Left lobe of liver (tissue), 2 donors: ENCODE results near the gene ARHGAP5. TPM values are rescaled to one million over a fixed set of nuclear protein-coding genes. Genes with fewer than 3 reads are reported as not detected.

ENCODE experiments used
- ATAC-seq: fragments of 200-7000 bp; cut with Tn5 transposase; one replicate; pipeline ENCODE4 v1.9.1; 2020; ENCODE audit warnings: mild to moderate bottlenecking, moderate library complexity
- DNase-seq: peaks from one replicate; pipeline ENCODE4 v3.0.0-alpha.2; 2020; ENCODE audit warnings: low spot score
- total RNA-seq: library from RNA; stranded (reverse); gene quantifications from one replicate; pipeline ENCODE4 v1.2.1, GENCODE V29; 2021
- donor health status: DM: no; HTN: no; CAD: no; lungs with moderate emphysema.
- donor health status: DM: no; HTN: yes; CAD: no.

ARHGAP5 gene
- total RNA-seq, 1 donor from 2014 or later: 38.4 TPM

- ATAC-seq (no peak), DNase-seq (no peak)
These were observed 128.4 kb downstream of the ARHGAP5 start for GRCh38 chr14:32205554-32205953.

- ATAC-seq (no peak), DNase-seq (no peak)
These were observed 128.9 kb downstream of the ARHGAP5 start for GRCh38 chr14:32205984-32206383.

GRCh38 chr14:32206552-32206951 is 129.4 kb downstream of the ARHGAP5 start:
- ATAC-seq (no peak), DNase-seq (no peak)

- ATAC-seq (no peak), DNase-seq (no peak)
These were observed 131.4 kb downstream of the ARHGAP5 start for GRCh38 chr14:32208490-32208889.

Other genes with a start within 250 kb of the ARHGAP5 start
- gene RNU6-7, start 124.7 kb downstream of the ARHGAP5 start, total RNA-seq: not detected
- not detected for gene RNU6-8, start 126.0 kb downstream of the ARHGAP5 start, total RNA-seq